Activated gamma-delta T cell treated with Interleukin-2 at 50 U/mL for 16 hours (primary cell): Measurements from ENCODE around the gene PCNX3.

Source experiments
- DNase-seq: peaks from one replicate; pipeline ENCODE4 v3.0.0-alpha.2; 2020

PCNX3 gene

DNA sequence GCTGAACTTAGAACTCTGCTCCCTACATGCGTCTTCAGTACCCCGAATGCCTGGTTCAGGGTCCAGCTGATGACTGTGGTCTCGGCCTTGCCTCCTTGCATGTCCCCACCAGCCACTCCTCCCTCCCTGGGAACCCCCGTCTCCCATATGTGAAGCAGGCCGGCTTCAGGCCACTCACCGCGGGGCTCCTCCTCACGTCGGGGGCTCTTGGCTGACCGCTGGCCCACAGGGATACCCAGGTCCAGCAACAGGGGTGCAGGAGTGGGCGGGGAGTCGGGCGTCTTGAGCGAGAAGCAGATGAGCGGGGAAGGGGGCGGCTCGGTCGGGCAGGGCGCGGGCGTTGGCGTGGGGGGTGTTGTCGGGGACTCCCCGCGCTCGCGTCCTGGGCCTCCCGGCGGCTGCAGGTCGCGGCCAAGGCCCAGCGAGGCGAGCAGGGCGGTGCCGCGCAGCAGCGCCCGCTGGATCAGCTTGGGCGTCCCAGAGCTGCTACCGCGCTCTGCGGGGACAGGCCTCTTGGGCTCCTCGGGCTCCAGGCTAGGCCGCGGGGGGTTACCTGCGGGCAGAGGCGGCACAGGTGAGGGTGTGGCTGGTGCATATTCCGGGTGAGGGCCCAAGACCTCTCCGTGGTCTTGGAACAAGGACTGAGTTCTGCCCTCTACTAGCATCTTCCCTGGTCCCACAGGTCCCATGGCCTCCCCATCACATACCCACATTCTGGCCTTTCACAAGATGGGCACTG lies 16.2 kb upstream of the PCNX3 start:
- no peak for DNase-seq

DNA sequence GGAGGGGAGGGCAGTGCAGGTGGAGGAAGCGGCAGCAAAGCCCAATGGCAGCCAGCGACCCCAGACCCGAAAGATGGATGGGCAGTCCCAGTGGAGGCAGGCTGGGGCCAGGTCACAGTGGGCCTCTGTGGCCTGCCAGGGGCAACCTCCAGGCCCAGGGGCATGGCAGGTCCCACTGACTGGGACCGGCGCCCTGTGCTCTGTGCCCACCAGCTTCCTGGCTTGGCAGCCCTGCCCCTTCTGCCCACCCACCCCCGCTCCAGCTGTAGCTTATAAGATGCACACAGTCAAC lies 15.7 kb upstream of the PCNX3 start:
- no peak for DNase-seq

- no peak for DNase-seq
Measured at GRCh38 chr11:65604258-65604657, 11.3 kb upstream of the PCNX3 start.

- DNase-seq, result no peak
Measured at GRCh38 chr11:65606876-65607613, 8.5 kb upstream of the PCNX3 start.

- DNase-seq, result no peak
Measured at GRCh38 chr11:65607614-65608426, 7.8 kb upstream of the PCNX3 start.

DNA sequence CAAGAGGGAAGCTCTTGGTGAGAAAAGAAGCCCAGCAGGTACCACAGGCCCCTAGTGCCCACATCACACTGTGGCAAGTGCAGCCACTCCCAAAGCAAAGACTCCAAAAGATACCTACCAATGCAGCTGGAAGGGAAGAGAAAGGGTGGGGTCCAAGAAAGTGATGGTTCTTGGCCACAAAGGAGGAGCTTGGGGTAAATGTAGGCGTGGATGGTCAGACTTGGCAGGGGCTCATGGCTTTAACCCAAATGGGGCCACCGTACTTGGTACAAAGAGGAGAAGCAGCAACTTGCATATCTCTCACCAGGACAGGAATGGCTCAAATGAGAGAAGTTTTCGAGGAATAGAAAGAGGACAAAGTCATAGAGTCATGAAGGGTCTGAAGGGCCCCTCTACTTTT lies 6.3 kb upstream of the PCNX3 start:
- no peak for DNase-seq

- no peak for DNase-seq
Measured at GRCh38 chr11:65609665-65610064, 5.9 kb upstream of the PCNX3 start.

DNA sequence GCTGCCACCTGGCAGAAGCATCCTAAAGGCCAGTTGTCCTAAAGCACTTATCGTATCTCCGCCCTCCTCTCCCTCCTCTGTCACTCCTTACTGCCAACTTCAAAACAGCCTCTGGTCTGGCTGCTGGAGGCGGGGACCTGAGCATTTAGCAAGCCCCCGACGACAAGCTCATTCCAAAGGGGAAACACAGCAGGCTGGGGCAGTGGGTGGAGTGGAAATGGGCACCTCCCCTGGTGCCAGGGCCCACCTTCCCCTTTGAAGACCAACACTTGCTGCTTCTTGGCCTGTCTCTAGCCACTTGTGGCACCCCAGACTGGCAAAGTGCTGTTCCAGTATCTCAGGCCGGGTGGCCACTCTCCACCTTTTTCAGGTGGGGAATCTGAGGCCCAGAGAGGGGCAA lies 5.2 kb upstream of the PCNX3 start:
- DNase-seq, result no peak

DNA sequence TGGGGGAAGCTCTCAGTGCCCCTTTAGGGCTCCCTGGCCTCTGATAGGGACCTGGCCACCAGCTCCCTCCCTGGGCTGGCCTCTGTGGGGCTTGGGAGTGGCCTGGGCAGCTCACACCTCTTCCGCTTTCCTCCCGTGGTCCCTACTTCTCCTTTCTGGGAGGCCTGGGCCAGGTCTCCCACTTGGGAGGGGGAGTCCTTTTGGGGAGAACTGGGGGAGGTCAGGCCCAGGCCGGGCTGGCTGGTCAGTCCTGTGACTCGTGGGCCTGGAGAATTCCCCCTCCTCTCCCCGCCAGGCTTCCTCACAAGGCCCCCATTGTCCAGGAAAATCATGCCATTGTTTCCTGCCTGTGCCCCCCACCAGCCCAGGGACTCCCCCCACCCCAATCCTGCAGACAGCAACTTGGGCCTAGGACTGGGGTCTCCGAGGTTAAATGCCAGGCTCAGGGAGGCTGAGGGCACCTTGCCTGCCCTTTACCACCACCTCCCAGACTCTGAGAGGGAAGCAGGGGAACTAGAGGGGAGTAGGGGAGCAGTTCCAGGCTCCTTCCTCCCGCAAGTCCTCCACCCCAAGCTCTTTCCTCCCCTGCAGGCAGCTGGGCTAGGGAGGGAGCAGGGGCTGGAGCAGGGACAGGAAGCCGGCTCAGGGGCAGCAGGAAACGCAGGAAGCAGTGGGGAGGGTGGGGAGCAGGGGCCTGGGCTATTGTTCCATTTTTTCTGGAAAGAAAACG lies 4.4 kb upstream of the PCNX3 start:
- no peak for DNase-seq

DNA sequence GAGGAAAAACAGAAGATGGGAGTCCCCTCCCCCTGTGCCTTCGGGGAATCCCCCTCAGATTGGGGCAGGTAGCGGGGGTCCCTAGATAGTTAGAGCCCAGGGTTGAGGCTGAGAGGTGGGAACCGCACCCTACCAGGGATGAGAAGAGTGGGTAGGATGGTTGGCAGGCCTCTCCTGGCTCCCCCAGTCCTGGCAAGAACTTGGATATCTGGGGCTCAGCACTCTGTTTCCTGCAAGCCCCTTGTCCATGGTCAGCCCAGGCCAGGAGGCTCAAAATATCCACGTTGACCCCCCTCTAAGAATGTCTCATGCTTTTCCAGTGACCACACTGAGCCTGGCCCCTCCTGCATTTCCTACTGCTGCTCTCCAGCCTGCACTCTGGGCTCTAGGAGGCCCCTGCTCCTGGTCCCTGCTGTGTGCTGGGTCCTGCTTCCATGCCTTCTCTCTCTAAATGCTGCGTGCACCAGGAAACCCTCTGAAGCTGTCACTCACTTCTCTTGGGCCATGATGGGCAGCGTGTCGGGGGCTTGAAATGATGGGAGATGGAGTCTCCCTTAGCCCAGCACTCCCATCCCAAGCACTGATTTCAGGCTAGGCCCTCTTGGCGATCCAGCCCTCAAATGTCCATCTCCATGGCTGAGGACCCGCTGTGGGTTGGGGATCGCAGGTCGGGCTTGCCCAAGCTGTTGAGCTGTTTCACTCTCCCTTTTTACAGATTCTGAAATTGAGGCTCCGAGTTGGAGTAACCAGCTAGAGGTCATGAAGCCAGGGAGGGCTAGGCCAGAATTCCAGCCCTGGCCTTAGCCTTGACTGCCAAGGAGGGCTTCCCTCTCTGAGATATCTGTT lies 3.6 kb upstream of the PCNX3 start:
- no peak for DNase-seq

DNA sequence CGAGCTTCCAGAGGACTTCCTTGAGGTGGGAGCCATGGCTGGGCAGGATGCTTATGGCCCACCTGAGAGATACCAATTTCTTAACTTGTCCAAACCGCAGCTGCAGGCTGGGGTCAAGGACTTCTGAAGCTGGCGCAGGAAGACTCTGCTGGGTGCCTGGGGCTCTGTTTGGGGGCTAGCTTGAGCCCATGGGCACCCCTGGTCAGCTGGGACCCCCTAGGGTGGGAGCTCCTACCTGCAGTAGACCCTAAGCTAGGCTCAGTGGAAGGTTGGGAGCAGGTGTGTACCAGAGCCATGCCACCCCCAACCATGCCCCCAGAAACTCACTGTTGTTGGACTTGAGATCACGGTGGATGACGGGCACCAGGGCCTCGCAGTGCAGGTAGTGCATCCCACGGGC lies 2.9 kb upstream of the PCNX3 start:
- DNase-seq, result no peak

GRCh38 chr11:65613091-65613928 lies 2.3 kb upstream of the PCNX3 start:
- no peak for DNase-seq

- no peak for DNase-seq
Measured at GRCh38 chr11:65615950-65616574, 486 bp downstream of the PCNX3 start.

- no peak for DNase-seq
Measured at GRCh38 chr11:65616575-65617001, 1.0 kb downstream of the PCNX3 start.

- DNase-seq, result no peak
Measured at GRCh38 chr11:65617136-65617850, 1.7 kb downstream of the PCNX3 start.

- DNase-seq, result no peak
Measured at GRCh38 chr11:65617990-65618751, 2.6 kb downstream of the PCNX3 start.

- DNase-seq, result no peak
Measured at GRCh38 chr11:65618763-65619162, 3.2 kb downstream of the PCNX3 start.

GRCh38 chr11:65619281-65619928 lies 3.8 kb downstream of the PCNX3 start:
- DNase-seq, result no peak

GRCh38 chr11:65620666-65621065 lies 5.1 kb downstream of the PCNX3 start:
- no peak for DNase-seq
